H1 (cell line): ENCODE measurements around the gene PHLDA3. TPM values are rescaled to one million over a fixed set of nuclear protein-coding genes. Genes with fewer than 3 reads are reported as not detected.

ENCODE experiments used
- CTCF ChIA-PET: fragments of 300-600 bp; sonication (Branson Sonifier 250); formaldehyde crosslinking; loops from one replicate; lab custom pipeline; 2021; ENCODE audit not compliant: partially characterized antibody; lab: Charles Lee
- POLR2A ChIA-PET: fragments of 300-600 bp; sonication (Branson Sonifier 250); formaldehyde crosslinking; loops from one replicate; lab custom pipeline; 2021; ENCODE audit warnings: inconsistent platforms; ENCODE audit not compliant: partially characterized antibody; lab: Charles Lee
- DNase-seq, 2 experiments: peaks; one replicate each; pipeline versions ENCODE4 v3.0.0 to v3.0.0-alpha.2; 2010 to 2022; ENCODE audit warnings: low spot score in 2 of 2, low read depth in 1 of 2, mixed read lengths in 1 of 2
- FAIRE-seq: peaks from 2 replicates; lab custom pipeline; 2011; peaks lifted over from hg19 to GRCh38; lab: Jason Lieb, UNC
- H2AFZ ChIP-seq: 2 replicates; pipeline ENCODE4 v1.8.1; 2012; ENCODE audit warnings: low read length, inconsistent platforms
- H2AK5ac ChIP-seq: 2 replicates; pipeline ENCODE4 v1.6.1; 2013; ENCODE audit warnings: low read depth, low read length
- H2BK120ac ChIP-seq: replicated peaks from 2 replicates; pipeline ENCODE3; 2013; ENCODE audit warnings: low read depth, low read length, inconsistent platforms
- H2BK12ac ChIP-seq: 2 replicates; pipeline ENCODE4 v1.6.1; 2013; ENCODE audit warnings: low read depth, low read length
- H2BK15ac ChIP-seq: 2 replicates; pipeline ENCODE4 v1.6.1; 2013; ENCODE audit warnings: low read length
- H2BK20ac ChIP-seq: 2 replicates; pipeline ENCODE4 v1.6.1; 2013; ENCODE audit warnings: low read length
- H2BK5ac ChIP-seq: 2 replicates; pipeline ENCODE4 v1.6.1; 2013; ENCODE audit warnings: low read depth, low read length
- H3K14ac ChIP-seq: 2 replicates; pipeline ENCODE4 v1.6.1; 2013; ENCODE audit warnings: inconsistent platforms; ENCODE audit not compliant: insufficient read length
- H3K18ac ChIP-seq: 2 replicates; pipeline ENCODE4 v1.6.1; 2013; ENCODE audit warnings: low read length; ENCODE audit errors: extremely low read depth
- H3K23ac ChIP-seq: 2 replicates; pipeline ENCODE4 v1.6.1; 2013; ENCODE audit warnings: inconsistent platforms; ENCODE audit not compliant: insufficient read length
- H3K23me2 ChIP-seq: 2 replicates; pipeline ENCODE4 v1.6.1; 2013; ENCODE audit warnings: low read depth, low read length
- H3K27ac ChIP-seq: 2 replicates; pipeline ENCODE4 v1.6.1; 2011; ENCODE audit warnings: low read depth, low read length, inconsistent platforms
- H3K27me3 ChIP-seq, 4 experiments: replicated peaks in 1 of 4; 1 replicate in 1 of 4; 2 replicates in 3 of 4; pipeline versions ENCODE4 v1.6.1 to v1.8.1; 2011 to 2013; ENCODE audit warnings: low read length in 3 of 4, mild to moderate bottlenecking in 3 of 4, inconsistent platforms in 2 of 4, mixed read lengths in 2 of 4, moderate library complexity in 1 of 4; ENCODE audit not compliant: control insufficient read depth in 3 of 4, insufficient read depth in 3 of 4; ENCODE audit errors: extremely low read depth in 1 of 4
- H3K36me3 ChIP-seq, 4 experiments: 2 replicates each; pipeline versions ENCODE4 v1.6.1 to v1.8.1; 2011 to 2013; ENCODE audit warnings: mild to moderate bottlenecking in 4 of 4, low read length in 3 of 4, moderate library complexity in 2 of 4, control low read depth in 1 of 4, inconsistent platforms in 1 of 4; ENCODE audit not compliant: insufficient read depth in 4 of 4, control insufficient read depth in 2 of 4
- H3K4ac ChIP-seq: replicated peaks from 2 replicates; pipeline ENCODE3; 2013; ENCODE audit warnings: low read length, low read depth, mixed read lengths, inconsistent platforms; ENCODE audit not compliant: insufficient read length
- H3K4me1 ChIP-seq, 4 experiments: replicated peaks in 1 of 4; 1 replicate in 1 of 4; 2 replicates in 3 of 4; pipeline versions ENCODE4 v1.6.1 to v1.8.1; 2011 to 2013; ENCODE audit warnings: low read length in 3 of 4, inconsistent platforms in 2 of 4, mixed read lengths in 1 of 4; ENCODE audit not compliant: insufficient read depth in 4 of 4, control insufficient read depth in 3 of 4
- H3K4me2 ChIP-seq, 2 experiments: 2 replicates each; pipeline versions ENCODE4 v1.6.1 to v1.8.1; 2011 to 2013; ENCODE audit warnings: low read depth in 2 of 2, low read length in 2 of 2, control low read depth in 1 of 2, inconsistent platforms in 1 of 2, mild to moderate bottlenecking in 1 of 2; ENCODE audit not compliant: insufficient read depth in 1 of 2
- H3K4me3 ChIP-seq, 4 experiments: fragments of 200-600, 300-600 bp in 1 of 4; sonication (generic), shearing (Covaris generic), sonication (Bioruptor Twin) in 1 of 4; 2 replicates each; pipeline versions ENCODE4 v1.5.1 to v1.8.1; 2011 to 2016; ENCODE audit warnings: low read length in 4 of 4, low read depth in 3 of 4, control low read depth in 2 of 4, inconsistent platforms in 2 of 4, mild to moderate bottlenecking in 2 of 4, mixed read lengths in 1 of 4, moderate library complexity in 1 of 4; ENCODE audit not compliant: insufficient read depth in 2 of 4; ENCODE audit errors: extremely low read depth in 1 of 4
- H3K56ac ChIP-seq: replicated peaks from 2 replicates; pipeline ENCODE3; 2013; ENCODE audit warnings: low read depth, mild to moderate bottlenecking, mixed read lengths, low read length, inconsistent platforms; ENCODE audit not compliant: insufficient read length
- H3K79me1 ChIP-seq: 2 replicates; pipeline ENCODE4 v1.6.1; 2013; ENCODE audit warnings: low read depth, low read length, control low read depth
- H3K79me2 ChIP-seq, 2 experiments: 2 replicates each; pipeline versions ENCODE4 v1.6.1 to v1.8.1; 2012 to 2013; ENCODE audit warnings: low read length in 2 of 2, mild to moderate bottlenecking in 2 of 2, inconsistent platforms in 1 of 2; ENCODE audit not compliant: insufficient read depth in 2 of 2, control insufficient read depth in 1 of 2
- H3K9ac ChIP-seq, 4 experiments: replicated peaks in 1 of 4; 1 replicate in 1 of 4; 2 replicates in 3 of 4; pipeline versions ENCODE4 v1.6.1 to v1.8.1; 2011 to 2013; ENCODE audit warnings: low read depth in 3 of 4, low read length in 3 of 4, control low read depth in 2 of 4, mild to moderate bottlenecking in 2 of 4, moderate library complexity in 2 of 4, inconsistent platforms in 1 of 4; ENCODE audit errors: extremely low read depth in 1 of 4
- H3K9me3 ChIP-seq, 2 experiments: 2 replicates each; pipeline versions ENCODE4 v1.6.1 to v1.8.1; 2012 to 2013; ENCODE audit warnings: mild to moderate bottlenecking in 2 of 2, moderate library complexity in 2 of 2, control low read depth in 1 of 2, inconsistent platforms in 1 of 2, low read depth in 1 of 2, low read length in 1 of 2, mixed read lengths in 1 of 2; ENCODE audit not compliant: insufficient read depth in 2 of 2
- H4K20me1 ChIP-seq, 2 experiments: replicated peaks in 1 of 2; 2 replicates each; pipeline versions ENCODE3 to v1.8.1; 2011 to 2013; ENCODE audit warnings: inconsistent platforms in 2 of 2, low read length in 2 of 2, mild to moderate bottlenecking in 1 of 2; ENCODE audit not compliant: insufficient read depth in 2 of 2, control insufficient read depth in 1 of 2
- H4K5ac ChIP-seq: 2 replicates; pipeline ENCODE4 v1.6.1; 2013; ENCODE audit warnings: low read length, low read depth, mixed read lengths, inconsistent platforms; ENCODE audit not compliant: insufficient read length
- H4K8ac ChIP-seq: 2 replicates; pipeline ENCODE4 v1.8.0; 2013; ENCODE audit warnings: mild to moderate bottlenecking, moderate library complexity, low read length, inconsistent platforms; ENCODE audit not compliant: insufficient read depth; ENCODE audit errors: extremely low read depth
- H4K91ac ChIP-seq: replicated peaks from 2 replicates; pipeline ENCODE3; 2013; ENCODE audit warnings: low read length, mixed read lengths, inconsistent platforms; ENCODE audit not compliant: insufficient read length
- BACH1 ChIP-seq: IDR thresholded peaks from 2 replicates; pipeline ENCODE4 v1.6.1; 2012; ENCODE audit warnings: low read length, improper control_type of control experiment
- CHD1 ChIP-seq: IDR thresholded peaks from 2 replicates; pipeline ENCODE4 v1.6.1; 2012; ENCODE audit warnings: low read depth, low read length, improper control_type of control experiment
- HDAC6 ChIP-seq: IDR thresholded peaks from one replicate; pipeline ENCODE4 v1.7.1; 2012; ENCODE audit warnings: low read depth, mild to moderate bottlenecking, inconsistent platforms, low read length, moderate library complexity
- RBBP5 ChIP-seq: IDR thresholded peaks from 2 replicates; pipeline ENCODE4 v1.7.1; 2012; ENCODE audit warnings: low read depth, mild to moderate bottlenecking, inconsistent platforms, low read length, moderate library complexity, borderline replicate concordance
- SIN3A ChIP-seq, 2 experiments: IDR thresholded peaks in 1 of 2; conservative IDR thresholded peaks in 1 of 2; 2 replicates each; pipeline ENCODE4 v1.6.1; 2011 to 2012; ENCODE audit warnings: low read length in 2 of 2, improper control_type of control experiment in 1 of 2, low read depth in 1 of 2, mild to moderate bottlenecking in 1 of 2
- SIRT6 ChIP-seq: IDR thresholded peaks from one replicate; pipeline ENCODE4 v1.7.1; 2012; ENCODE audit warnings: low read length, inconsistent platforms
- SP2 ChIP-seq: IDR thresholded peaks from 2 replicates; pipeline ENCODE4 v1.6.1; 2012; ENCODE audit warnings: mild to moderate bottlenecking, low read length, inconsistent platforms
- TAF1 ChIP-seq: IDR thresholded peaks from 2 replicates; pipeline ENCODE4 v1.6.1; 2011; ENCODE audit warnings: mild to moderate bottlenecking, low read depth, low read length
- WGBS, 2 experiments: shearing (Covaris generic) in 1 of 2; methylation state at CpG; one replicate each; pipeline versions ENCODE4 v1.1.6 to v1.1.7; 2013 to 2015; ENCODE audit warnings: low lambda C conversion rate in 2 of 2, mixed read lengths in 2 of 2, inconsistent platforms in 1 of 2, low coverage in 1 of 2, missing lambda C conversion rate in 1 of 2; ENCODE audit not compliant: insufficient replicate concordance in 2 of 2, insufficient coverage in 1 of 2, insufficient read length in 1 of 2; ENCODE audit errors: extremely low coverage in 1 of 2, missing lambda C conversion rate in 1 of 2; 5-methylcytosine and 5-hydroxymethylcytosine counted together
- polyA plus RNA-seq, 7 experiments: library from polyadenylated mRNA; depleted of rRNA in 3 of 7; stranded (reverse) in 5 of 7; unstranded in 2 of 7; fragments of >200 nt in 5 of 7; fragments of 200-250 nt in 2 of 7; gene quantifications; 1 replicate in 5 of 7; 2 replicates in 1 of 7; 4 replicates in 1 of 7; pipeline versions ENCODE4 v1.2.1 to v1.2.3, GENCODE V29; 2011 to 2013; ENCODE audit warnings: missing spikeins in 2 of 7, mixed read lengths in 2 of 7
- total RNA-seq: library from RNA; stranded (reverse); fragmentation: NEBNext Ultra II Directional; extraction: Animal tissue kit (Norgen Biotek cat#: 25700); gene quantifications from 2 replicates; pipeline ENCODE4 v1.2.1, GENCODE V29; 2021
- TF ChIP-seq, protein P1 (sequence below), 3 experiments: IDR thresholded peaks; 1 replicate in 2 of 3; 2 replicates in 1 of 3; pipeline versions ENCODE4 v1.5.1 to v1.6.1; 2011; ENCODE audit warnings: low read length in 3 of 3, mild to moderate bottlenecking in 3 of 3, inconsistent platforms in 2 of 3, low read depth in 1 of 3, moderate library complexity in 1 of 3; ENCODE audit not compliant: insufficient read depth in 1 of 3; ENCODE audit errors: control extremely low read depth in 1 of 3

Gene PHLDA3
- total and polyA plus RNA-seq, 2 of the 8 experiments (the other 6 are each of a cell fraction or from before 2014, with no cell fraction given): 25.5 to 27.5 TPM

DNA sequence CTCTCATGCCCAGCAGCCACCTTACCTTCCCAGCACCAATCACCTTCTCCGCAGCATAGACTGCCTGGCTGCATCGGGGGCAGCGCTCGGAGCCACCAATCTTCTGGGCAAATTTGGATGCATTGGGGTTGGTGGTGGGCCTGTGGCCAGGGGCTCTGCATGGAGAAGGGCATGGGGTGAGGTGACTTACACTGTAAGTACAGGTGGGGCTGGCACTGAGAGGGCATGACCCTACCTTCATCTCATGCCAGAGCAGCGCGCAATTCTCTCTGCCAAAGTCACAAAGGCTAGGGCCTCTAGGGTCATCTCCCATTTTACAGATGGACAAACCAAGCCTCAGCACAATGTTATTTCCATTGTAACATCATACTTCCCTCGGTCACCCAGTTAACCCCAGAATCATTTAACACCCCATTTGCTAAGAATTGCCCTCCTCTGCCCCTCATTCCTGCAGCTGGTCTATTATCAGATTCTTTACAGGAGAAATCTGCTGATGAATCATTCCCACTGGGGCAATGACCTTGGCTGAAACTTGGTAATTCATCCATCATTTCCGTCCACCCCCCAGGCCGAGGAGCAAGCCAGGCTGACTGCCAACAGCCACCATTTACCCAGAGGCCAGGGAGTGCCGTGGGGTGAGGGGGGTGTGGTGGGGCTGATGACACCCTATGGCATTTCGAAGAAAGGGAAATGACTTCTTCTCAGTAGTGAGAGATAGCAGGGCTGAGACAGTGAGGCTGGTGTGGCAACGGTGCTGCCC, 20.0 kb upstream of the PHLDA3 start:
- ChIA-PET POLR2A (interaction anchor here (0.9 to 1.9 kb wide), 4 partner anchors 9 to 23 kb away, joined by 3 to 4 read pairs (median 3); no protein-coding TSS in a partner anchor), CTCF (interaction anchor here (0.9 to 19.2 kb wide), 6 partner anchors 5 to 208 kb away, joined by 3 to 445 read pairs (median 198); partner anchors contain the start of gene CSRP1)
- no peaks in the 10 kb centered on the region for H3K9me3 ChIP-seq
- no peak overlapping the region for H4K91ac ChIP-seq
- H2BK5ac ChIP-seq: no peak overlapping the region
- H2AK5ac ChIP-seq: no peak overlapping the region
- H2BK15ac ChIP-seq: no peak overlapping the region
- WGBS, 2 experiments: 89% methylated on average over 12 of the region's 12 CpGs; no CpG with 5 or more reads in 1 of the 2 experiments
- H4K20me1 ChIP-seq: no peaks in the 10 kb centered on the region
- H3K56ac ChIP-seq: no peak overlapping the region
- H3K18ac ChIP-seq: no peak overlapping the region
- no peak overlapping the region for H4K8ac ChIP-seq
- peaks cover 0 to 3% (median 0%) of the 10 kb centered on the region in 4 experiments; a peak in 2 of 7 replicates for H3K4me1 ChIP-seq
- no peaks in the 10 kb centered on the region; a peak in 1 of 8 replicates for H3K36me3 ChIP-seq
- no peaks in the 10 kb centered on the region for H3K79me2 ChIP-seq
- no peak overlapping the region for H3K14ac ChIP-seq
- no peak overlapping the region for H3K23ac ChIP-seq
- DNase-seq (no peak), FAIRE-seq (no peak)
- no peaks in the 10 kb centered on the region for H3K23me2 ChIP-seq
- H3K79me1 ChIP-seq: no peaks in the 10 kb centered on the region
- no peak overlapping the region for H4K5ac ChIP-seq
- no peak overlapping the region for H3K27ac ChIP-seq
- no peak overlapping the region for H2BK20ac ChIP-seq
- H3K4ac ChIP-seq: no peak overlapping the region
- no peak overlapping the region for H2BK120ac ChIP-seq
- no peak overlapping the region for H3K4me2 ChIP-seq
- H3K9ac ChIP-seq: no peak overlapping the region
- H3K27me3 ChIP-seq: no peaks in the 10 kb centered on the region
- no peak overlapping the region for H3K4me3 ChIP-seq
- no peak overlapping the region for H2AFZ ChIP-seq
- no peak overlapping the region for H2BK12ac ChIP-seq
- TF ChIP-seq TAF1 (no peak), SP2 (no peak), SIRT6 (no peak), HDAC6 (no peak), BACH1 (no peak), CHD1 (no peak), SIN3A (conservative IDR thresholded peaks at IDR 0.05 in 1 of 2, IDR thresholded peaks at IDR 0.05 in 1 of 2; ENCODE audit: low read depth in 1 of 2, low read length in 2 of 2) (no peak), RBBP5 (no peak)
- TF ChIP-seq, protein P1, sequence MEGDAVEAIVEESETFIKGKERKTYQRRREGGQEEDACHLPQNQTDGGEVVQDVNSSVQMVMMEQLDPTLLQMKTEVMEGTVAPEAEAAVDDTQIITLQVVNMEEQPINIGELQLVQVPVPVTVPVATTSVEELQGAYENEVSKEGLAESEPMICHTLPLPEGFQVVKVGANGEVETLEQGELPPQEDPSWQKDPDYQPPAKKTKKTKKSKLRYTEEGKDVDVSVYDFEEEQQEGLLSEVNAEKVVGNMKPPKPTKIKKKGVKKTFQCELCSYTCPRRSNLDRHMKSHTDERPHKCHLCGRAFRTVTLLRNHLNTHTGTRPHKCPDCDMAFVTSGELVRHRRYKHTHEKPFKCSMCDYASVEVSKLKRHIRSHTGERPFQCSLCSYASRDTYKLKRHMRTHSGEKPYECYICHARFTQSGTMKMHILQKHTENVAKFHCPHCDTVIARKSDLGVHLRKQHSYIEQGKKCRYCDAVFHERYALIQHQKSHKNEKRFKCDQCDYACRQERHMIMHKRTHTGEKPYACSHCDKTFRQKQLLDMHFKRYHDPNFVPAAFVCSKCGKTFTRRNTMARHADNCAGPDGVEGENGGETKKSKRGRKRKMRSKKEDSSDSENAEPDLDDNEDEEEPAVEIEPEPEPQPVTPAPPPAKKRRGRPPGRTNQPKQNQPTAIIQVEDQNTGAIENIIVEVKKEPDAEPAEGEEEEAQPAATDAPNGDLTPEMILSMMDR (IDR thresholded peaks at IDR 0.05; ENCODE audit: control extremely low read depth in 1 of 3, insufficient read depth in 1 of 3, low read depth in 1 of 3, low read length in 3 of 3): no peak
